ENCODE data around the gene DNTTIP2.
A peak's percentile ranks its signal among the peaks of the same experiment; 100 is the strongest.
"Not testable (repeated sequence)": the region's sequence is repeated elsewhere in the genome, so short reads cannot be mapped to it uniquely, and the experiment has no call there.

Gene DNTTIP2

GRCh38 chr1:93840956-93841482 lies 38.0 kb downstream of the DNTTIP2 start:
- no peak for DNase-seq (ENCODE audit: low read depth)

DNA sequence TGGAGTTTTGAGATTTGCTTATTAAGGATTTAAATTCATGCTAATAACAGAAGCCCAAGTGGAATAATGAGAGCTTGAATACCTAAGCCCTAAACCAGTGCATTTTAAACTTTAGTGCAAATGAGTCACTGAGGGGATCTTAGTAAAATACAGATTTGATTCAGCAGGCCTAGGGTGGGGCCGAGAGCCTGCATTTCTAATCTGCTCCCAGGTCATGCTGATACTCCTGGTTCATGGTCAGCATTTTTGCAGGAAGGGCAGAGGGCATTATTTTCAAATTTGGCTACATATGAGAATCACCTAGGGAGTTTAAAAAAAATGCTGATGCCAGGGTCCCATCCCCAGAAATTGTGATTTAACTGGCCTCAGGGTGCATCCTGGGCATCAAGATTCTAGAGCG lies 39.3 kb downstream of the DNTTIP2 start:
- DNase-seq (ENCODE audit: low read depth): no peak

GRCh38 chr1:93839307-93839706 lies 39.7 kb downstream of the DNTTIP2 start:
- peak; percentile 95 for DNase-seq (ENCODE audit: low read depth)

DNA sequence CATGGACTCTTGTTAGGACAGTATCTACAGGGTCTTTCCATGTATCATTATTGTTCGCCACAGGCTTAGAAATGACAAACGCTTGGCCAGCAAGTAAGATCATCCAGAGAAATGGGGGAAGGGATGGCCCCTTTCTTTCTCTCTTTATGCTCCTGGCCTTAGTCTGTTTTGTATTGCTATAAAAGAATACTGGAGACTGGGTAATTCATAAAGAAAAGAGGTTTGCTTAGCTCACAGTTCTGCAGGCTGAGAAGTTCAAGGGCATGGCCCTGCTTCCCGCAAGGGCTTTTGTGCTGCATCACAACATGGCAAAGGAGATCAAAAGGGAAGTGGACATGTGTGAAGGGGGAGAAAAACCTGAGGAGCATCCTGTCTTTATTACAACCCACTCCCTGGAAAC lies 41.0 kb downstream of the DNTTIP2 start:
- DNase-seq (ENCODE audit: low read depth): no peak

GRCh38 chr1:93833293-93833692 lies 45.7 kb downstream of the DNTTIP2 start:
- not testable (repeated sequence) for DNase-seq (ENCODE audit: low read depth)

GRCh38 chr1:93829061-93829460 lies 49.9 kb downstream of the DNTTIP2 start:
- no peak for DNase-seq (ENCODE audit: low read depth)

- DNase-seq (ENCODE audit: low read depth): peak; percentile 63
Observed at GRCh38 chr1:93828367-93828755, 50.6 kb downstream of the DNTTIP2 start.

DNA sequence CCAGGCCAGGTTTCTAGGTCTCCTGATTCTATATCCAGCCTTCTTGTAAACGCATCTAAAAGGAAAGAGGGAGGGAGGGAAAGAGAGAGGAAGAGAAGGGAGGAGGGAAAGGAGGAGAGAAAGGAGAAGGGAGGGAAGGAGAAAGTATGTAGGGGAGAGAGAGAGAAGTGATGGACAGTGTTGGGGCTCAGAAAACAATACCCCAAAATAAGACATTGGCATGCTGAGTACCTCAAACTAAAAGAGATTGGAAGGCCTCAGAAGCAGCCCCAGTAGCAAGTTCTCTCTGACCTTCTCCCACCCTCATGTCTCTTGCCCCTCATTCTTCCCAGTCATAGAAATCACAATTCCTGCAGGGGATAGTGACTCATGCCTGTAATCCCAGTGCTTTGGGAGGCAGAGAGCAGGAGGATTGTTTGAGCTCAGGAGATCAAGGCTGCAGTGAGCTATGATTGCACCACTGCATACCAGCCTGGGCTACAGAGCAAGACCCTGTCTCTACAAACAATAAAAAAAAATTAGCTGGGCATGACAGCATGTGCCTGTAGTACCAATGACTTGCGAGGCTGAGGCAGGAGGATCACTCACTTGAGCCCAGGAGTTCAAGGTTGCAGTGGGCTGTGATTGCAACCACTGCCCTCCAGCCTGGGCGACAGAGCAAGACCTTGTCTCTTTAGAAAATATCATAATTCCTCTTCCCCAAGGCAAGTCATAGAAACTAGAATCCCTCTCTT lies 51.2 kb downstream of the DNTTIP2 start:
- DNase-seq (ENCODE audit: low read depth): peak; percentile 75

DNA sequence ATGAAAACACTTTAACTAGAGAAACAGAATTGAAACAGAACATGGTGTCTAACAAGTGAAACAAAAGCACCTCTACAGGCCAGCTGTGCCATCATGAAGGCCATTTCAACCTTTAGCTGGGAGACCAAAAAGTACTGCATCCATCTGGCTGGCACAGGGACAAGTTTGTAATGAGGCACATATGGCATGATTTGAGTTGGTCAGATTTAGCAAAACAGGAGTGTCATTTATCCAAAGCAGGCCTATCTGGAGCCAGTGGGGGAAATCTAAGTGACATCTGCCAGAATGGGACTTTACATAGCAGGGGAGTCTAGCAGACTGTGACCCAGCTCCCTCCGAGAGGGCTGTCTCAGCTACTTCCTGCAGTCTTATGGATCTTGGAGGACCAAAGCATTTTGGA lies 51.9 kb downstream of the DNTTIP2 start:
- no peak for DNase-seq (ENCODE audit: low read depth)

DNA sequence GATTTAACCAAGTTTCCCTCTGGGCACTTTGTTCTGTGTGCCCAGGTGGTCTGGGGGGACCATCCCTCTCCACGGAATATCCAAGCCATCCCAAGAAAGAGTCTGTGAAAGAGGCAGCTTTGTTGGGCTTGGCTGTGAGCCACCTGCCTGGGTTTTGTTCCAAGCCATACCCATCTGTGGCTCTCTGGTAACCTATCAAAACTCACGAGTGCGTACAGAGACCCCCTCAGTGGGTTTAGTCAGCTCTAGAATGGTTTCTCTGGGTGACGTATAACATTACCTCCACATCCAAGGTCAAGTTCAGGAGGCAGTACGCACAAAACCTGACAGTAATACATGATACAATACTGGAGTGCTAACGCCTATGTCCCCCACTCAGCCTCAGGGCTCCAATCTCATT lies 54.2 kb downstream of the DNTTIP2 start:
- no peak for DNase-seq (ENCODE audit: low read depth)

- no peak for DNase-seq (ENCODE audit: low read depth)
Observed at GRCh38 chr1:93822730-93823425, 56.1 kb downstream of the DNTTIP2 start.

DNA sequence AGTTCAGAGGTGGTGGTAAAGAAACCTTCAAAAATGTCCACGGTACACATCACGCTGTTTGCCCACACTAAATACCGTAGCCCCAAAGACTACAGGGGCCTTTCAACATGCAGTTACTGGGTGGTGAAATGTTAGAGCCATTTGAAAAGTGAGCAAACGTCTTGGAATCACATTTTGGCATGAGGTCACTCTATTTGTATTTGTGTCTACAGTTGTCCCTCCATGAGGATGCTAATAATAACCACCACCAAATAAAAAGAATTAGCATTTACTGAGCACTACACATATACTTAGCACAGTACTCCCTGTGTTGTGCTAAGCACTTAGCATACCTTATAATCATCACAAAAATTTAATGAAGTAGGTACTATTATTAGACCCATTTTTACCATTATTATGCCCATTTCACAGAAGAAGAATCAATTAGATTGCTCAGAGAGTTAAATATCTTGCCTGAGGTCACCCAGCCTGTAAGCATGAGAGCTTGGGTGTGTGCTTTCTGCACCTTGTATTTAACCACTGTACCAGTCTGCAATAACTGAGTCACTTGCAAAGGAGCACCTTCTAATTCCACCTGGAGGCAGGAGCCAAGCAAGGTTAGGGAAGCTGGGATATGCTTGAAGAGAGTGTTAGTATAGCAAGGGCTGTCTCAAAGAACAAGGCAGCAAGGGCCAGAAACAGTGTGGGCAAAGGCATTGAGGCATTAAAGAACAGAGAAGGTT lies 57.4 kb downstream of the DNTTIP2 start:
- DNase-seq (ENCODE audit: low read depth): no peak

DNA sequence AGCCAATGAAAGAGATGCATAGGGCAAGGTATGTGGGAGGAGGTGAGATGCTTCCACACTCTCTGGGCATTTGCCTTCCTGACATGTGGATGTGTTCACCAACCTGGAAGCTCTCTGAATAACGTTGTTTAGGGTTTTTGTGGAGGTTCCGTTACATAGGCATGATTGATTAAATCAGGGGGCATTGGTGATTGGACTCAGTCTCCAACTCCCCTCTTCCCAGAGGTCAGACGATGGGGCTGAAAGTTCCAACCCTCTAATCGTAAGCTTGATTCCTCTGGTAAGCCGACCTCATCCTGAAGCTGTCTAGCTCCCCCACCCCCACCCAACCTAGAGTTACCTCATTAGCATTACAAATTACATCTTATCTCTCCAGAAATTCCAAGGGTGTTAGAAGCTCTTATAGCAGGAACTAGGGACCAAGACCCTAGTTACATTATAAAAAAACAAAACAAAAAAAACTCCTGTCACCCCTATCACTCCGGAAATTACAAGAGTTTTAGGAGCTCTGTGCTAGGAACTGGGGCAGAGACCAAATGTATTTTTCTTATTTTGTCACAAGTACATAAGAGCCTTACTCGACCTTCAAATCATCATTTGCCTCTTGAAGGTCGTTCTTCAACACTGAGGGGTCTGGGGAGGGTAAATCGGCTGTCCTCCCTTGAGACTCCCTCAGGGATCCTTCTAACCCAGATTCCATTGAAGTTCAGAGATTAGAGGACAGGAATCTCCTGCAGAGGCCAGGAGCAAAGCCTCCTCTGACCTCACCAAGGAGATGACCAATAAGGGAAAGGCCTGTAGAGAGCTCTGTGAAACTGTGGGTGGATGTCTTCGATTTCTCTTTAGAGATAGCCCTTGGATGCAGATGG lies 58.2 kb downstream of the DNTTIP2 start:
- DNase-seq (ENCODE audit: low read depth): peak; percentile 70

DNA sequence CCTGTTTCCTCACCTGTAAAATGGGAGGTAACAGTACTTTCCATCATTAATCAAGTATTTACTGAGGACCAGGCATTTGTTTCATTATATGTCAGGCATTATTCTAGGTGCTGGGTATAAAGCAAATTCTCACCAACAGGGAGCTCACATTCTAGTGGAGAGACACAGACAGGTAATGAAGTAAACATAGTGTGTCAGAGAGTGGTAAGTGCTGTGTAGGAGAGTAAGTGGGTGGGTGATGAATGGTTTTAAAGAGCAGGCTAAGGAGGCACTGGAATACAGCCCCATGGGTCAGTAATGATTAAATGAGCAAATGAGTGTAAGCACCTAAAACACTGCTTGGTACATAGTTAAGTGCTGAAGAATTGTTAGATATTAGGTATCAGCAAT lies 60.4 kb downstream of the DNTTIP2 start:
- peak; percentile 47 for DNase-seq (ENCODE audit: low read depth)

- DNase-seq (ENCODE audit: low read depth): no peak
Observed at GRCh38 chr1:93817819-93818569, 61.0 kb downstream of the DNTTIP2 start.

DNA sequence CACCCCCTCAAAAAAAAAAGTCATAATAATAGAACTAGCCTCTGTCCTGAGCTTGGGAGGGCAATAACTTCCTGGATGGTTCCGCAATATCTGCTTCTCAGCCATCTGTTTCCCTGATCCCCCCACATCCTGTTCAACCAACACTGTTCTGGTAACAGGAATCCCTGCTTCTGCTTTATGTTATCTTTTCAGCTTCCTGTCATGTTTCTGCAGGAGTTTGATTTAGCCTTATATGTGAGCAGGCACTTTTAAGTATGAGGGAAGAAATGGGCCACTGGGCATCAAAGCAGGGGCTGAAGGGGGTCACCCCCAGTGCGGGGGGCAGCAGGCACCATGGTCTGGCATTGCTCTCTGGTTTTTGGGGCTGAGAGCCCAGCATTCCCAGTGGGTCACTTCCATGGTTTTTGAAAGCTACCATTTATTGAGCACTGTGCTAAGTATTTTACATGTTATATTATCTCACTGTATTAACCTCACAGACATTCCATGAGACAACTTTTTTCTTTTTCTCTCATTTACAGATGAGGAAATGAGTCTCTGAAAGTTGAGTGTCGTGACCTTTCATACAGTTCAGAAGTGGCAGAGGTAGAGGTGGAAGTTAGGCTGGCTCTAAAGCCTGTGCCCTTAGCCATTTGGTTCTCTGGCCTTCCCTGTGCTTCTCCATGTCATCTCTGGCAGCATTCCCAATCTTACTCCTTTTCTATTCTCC lies 61.9 kb downstream of the DNTTIP2 start:
- DNase-seq (ENCODE audit: low read depth): peak; percentile 98

Measured in amniotic epithelial cell (primary cell).